Measurements from ENCODE around the gene LUZP2. TPM values are rescaled to one million over a fixed set of nuclear protein-coding genes. Genes with fewer than 3 reads are reported as not detected.

Gene LUZP2
- under 0.01 TPM in 1 of 2 replicates, not detected in the other for total RNA-seq

GRCh38 chr11:24496736-24497725 is at the start of gene LUZP2:
TSS of gene LUZP2 (plus strand) at chr11:24497053.

